Hindlimb muscle (tissue), 1 donor: ENCODE data around the gene PRSS1. TPM values are rescaled to one million over a fixed set of nuclear protein-coding genes. Genes with fewer than 3 reads are reported as not detected.
"Not testable (repeated sequence)": the region's sequence is repeated elsewhere in the genome, so short reads cannot be mapped to it uniquely, and the experiment has no call there.

Experiments
- DNase-seq: peaks from one replicate; pipeline ENCODE4 v3.0.0-alpha.2; 2013
- polyA plus RNA-seq: library from polyadenylated mRNA; unstranded; fragments of 120-200 nt; gene quantifications from one replicate; pipeline ENCODE4 v1.2.1, GENCODE V29; 2013; ENCODE audit not compliant: insufficient read length

Gene PRSS1
- polyA plus RNA-seq, 1 donor = not detected

DNA sequence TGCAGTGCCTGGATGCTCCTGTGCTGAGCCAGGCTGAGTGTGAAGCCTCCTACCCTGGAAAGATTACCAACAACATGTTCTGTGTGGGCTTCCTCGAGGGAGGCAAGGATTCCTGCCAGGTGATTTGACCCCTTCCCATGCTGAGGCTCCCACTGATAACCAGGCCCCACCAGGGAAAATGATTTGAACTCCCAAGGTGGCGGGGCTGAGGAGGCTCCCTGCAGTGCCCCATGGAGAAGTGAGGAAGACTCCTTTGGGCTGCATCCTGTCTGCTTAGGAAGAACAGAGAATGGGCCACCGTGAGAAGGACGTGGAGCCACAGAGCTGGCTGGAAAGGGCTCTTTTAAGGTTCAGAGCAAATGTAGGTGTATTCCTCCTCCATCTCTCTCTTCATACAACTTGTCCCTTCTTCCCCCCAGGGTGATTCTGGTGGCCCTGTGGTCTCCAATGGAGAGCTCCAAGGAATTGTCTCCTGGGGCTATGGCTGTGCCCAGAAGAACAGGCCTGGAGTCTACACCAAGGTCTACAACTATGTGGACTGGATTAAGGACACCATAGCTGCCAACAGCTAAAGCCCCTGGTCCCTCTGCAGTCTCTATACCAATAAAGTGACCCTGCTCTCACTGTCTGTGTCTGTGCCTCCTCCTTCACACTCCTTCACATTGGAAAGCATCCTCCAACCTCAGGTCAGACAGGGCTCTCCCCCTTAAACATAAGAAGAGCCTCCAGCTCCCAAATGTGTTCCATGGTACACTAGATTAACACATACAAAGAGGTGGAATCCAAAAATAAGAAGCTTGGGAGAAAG, 24.9 kb downstream of the PRSS1 start:
- DNase-seq = no peak

DNA sequence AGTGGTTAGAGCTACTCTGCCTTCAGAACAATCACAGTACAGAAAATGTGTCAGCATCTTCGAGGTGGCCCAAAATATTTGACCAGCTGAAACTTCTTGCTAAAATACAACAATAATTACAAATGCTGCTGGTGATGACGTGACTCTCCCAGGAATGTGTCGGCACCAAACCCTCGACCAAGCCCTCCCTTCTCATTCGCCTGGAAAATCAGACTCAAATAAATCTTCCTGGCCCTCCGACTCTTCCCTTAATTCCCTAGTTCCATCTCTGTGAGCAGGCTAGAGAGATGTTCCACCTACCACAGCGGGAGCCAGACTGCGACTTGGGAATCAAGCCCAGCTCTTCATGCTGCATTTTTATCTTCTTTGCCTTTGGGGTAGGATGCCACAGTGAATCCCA, 25.6 kb downstream of the PRSS1 start:
- DNase-seq = no peak

DNA sequence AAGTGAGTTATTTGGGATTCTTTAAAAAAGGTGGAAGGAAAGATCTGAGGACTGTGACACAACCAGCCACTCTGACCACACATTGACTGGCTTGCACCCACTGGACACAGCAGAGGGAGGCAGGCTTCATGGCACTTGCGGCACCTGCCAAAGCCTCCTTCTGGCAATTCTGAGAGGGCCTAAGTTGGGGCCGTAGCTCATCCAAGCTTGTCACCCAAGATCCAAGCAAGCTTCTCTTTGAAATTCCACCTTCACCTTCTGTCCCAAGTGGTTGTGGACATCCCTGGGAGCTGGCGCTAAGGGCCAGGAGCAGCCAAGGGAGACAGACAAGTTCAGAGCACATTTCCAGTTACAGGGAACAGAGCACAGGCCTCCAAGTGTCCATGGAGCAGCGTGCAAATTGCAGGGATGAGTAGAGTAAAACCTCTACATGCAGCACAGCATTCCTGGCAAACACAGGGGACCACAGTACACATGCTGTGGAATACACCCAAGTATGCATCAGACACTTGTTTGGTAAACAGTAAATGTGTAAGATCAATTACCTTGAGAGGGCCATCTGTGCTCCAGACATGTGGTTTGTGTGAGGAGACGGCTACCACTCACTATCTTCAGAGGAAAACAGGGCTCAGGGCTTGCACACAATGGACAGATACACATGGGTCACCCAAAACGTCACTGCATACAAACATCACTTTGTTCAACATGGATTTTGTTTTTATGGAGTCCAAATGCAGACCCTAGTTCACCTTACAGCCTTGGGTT, 26.3 kb downstream of the PRSS1 start:
- not testable (repeated sequence) for DNase-seq

GRCh38 chr7:142776206-142776844, 27.1 kb downstream of the PRSS1 start:
- DNase-seq = no peak

DNA sequence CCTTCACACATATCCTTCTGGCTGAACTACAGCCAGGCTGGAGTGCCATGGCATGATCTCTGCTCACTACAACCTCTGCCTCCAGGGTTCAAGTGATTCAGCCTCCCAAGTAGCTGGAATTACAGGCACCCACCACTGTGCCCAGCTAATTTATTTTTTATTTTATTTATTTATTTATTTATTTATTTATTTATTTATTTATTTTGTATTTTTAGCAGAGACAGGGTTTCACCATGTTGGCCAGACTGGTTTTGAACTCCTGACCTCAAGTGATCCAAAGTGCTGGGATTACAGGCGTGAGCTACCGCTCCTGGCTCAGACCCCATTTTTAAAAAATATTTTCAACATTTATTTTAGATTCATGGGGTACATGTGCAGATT, 27.6 kb downstream of the PRSS1 start:
- DNase-seq = not testable (repeated sequence)

GRCh38 chr7:142777318-142777717, 28.0 kb downstream of the PRSS1 start:
- no peak for DNase-seq

DNA sequence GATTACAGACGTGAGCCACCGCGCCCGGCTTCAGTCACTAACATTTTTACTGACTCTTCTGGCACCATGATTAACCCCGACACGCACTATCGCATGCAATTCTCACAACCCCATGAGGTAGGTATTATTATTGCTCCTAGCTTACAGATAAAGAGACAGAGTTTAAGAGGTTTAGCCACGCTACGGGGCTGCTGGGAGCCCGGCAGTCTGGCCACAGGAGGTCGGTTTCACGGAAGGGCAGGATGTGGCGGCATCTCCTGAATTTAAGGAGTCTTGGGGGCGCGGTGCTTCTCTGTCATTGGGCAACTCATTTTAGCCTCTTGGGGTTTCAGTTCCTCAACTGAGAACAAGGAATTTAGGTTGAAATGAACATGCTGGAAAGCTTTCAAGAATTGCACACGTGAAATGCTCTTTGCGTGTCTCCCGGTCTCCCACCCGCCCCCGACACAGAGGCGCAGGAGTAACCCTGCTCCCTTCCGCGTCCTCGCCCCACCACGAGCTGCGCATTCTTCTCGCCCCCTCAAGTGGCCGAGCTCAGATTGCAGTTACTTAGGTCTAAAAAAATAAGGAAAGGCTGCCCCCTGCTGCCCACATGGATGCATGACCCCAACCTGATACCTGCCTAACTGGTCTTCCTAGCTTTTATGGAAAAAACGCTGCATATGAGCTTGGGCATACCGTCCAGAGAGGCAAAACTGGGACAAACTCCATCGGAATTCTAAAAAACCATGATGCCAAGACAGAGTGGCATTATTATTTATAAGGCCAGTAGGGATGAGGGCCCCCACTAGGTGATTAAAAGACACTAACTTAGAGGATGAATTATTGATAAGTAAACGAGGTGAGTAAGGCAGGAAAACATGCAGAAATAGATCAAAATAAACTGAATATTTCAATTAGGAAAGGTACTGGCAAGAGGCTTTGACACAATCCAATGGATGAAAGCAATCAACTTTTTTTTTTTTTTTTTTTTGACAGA, 33.9 kb downstream of the PRSS1 start:
- DNase-seq = peak; percentile 80

- DNase-seq = no peak
Observed at GRCh38 chr7:142784096-142784495, 34.8 kb downstream of the PRSS1 start.

GRCh38 chr7:142784716-142785115, 35.4 kb downstream of the PRSS1 start:
- DNase-seq = no peak

DNA sequence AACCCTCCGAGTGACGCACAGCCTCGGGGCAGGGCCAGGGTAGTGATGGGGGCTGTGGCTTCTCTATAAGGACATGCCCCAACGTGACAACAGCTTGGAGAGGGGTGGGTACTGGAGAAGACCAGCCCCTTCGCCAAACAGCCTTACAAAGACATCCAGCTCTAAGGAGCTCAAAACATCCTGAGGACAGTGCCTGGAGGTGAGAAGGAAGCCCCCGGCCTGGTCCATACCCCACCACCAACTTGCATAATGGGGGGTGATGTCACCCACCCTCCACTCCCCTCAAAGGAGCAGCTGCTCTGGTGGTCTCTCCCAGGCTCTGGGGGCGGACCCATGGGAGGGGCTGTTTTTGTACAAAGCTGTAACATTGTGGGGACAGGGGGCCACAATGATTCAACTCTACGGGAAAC, 36.6 kb downstream of the PRSS1 start:
- no peak for DNase-seq

DNA sequence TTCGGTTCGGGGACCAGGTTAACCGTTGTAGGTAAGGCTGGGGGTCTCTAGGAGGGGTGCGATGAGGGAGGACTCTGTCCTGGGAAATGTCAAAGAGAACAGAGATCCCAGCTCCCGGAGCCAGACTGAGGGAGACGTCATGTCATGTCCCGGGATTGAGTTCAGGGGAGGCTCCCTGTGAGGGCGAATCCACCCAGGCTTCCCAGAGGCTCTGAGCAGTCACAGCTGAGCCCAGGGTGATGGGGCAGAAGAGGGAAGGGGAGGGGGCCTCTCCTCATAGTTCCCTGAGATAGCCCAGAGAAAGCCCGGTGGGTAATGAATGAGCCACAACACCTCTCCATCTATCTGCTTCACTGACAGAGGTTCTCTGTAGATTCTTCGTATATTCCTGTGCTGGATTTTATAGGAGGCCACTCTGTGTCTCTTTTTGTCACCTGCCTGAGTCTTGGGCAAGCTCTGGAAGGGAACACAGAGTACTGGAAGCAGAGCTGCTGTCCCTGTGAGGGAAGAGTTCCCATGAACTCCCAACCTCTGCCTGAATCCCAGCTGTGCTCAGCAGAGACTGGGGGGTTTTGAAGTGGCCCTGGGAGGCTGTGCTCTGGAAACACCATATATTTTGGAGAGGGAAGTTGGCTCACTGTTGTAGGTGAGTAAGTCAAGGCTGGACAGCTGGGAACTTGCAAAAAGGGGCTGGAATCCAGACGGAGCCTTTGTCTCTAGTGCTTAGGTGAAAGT, 37.9 kb downstream of the PRSS1 start:
- DNase-seq = no peak

DNA sequence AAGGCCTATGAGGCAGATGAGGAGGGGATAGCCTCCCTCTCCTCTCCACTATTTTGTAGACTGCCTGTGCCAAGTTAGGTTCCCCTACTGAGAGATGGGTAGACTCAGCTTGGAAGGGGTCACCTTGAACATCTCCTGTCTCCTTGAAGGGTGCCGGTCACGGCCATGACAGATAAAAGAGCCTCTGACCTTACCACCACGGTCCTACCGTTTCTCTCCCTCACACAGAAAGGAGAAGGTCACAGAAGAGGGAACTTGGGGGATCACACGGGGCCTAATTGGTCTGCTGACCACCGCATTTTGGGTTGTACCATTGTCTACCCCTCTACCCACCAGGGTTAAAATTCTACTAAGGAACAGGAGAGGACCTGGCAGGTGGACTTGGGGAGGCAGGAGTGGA, 38.5 kb downstream of the PRSS1 start:
- no peak for DNase-seq

DNA sequence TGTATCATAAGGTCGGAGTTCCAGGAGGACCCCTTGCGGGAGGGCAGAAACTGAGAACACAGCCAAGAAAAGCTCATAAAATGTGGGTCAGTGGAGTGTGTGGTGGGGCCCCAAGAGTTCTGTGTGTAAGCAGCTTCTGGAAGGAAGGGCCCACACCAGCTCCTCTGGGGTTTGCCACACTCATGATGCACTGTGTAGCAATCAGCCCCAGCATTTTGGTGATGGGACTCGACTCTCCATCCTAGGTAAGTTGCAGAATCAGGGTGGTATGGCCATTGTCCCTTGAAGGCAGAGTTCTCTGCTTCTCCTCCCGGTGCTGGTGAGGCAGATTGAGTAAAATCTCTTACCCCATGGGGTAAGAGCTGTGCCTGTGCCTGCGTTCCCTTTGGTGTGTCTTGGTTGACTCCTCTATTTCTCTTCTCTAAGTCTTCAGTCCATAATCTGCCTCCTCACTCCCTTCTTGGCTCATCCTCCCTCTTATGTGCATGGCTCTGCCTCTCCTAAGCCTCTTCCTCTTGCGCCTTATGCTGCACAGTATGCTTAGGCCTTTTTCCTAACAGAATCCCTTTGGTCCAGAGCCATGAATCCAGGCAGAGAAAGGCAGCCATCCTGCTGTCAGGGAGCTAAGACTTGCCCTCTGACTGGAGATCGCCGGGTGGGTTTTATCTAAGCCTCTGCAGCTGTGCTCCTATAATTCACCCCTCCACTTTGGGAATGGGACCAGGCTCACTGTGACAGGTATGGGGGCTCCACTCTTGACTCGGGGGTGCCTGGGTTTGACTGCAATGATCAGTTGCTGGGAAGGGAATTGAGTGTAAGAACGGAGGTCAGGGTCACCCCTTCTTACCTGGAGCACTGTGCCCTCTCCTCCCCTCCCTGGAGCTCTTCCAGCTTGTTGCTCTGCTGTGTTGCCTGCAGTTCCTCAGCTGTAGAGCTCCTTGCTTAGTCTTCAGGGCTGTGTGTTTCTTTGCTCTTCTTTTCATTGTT, 39.3 kb downstream of the PRSS1 start:
- DNase-seq = no peak

DNA sequence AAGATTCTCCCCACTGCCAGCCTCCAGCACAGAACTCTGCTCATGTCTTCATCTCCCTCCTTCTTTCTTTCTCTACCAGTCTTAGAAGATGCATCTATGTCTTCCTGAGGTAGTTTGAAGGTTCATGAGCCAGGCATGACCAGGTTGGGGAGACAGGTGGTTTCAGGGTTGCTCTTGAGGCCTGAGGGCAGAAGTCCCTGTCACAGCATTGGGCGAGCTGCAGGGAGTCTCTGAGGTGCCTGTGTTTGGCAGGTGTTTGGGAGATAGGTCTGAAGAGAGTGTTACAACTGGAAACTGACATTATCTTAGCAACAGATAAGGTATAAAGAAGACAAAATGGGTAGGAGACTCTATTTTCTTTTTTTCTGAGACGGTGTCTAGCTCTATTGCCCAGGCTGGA, 40.2 kb downstream of the PRSS1 start:
- DNase-seq = no peak

- no peak for DNase-seq
Observed at GRCh38 chr7:142790056-142790455, 40.8 kb downstream of the PRSS1 start.

DNA sequence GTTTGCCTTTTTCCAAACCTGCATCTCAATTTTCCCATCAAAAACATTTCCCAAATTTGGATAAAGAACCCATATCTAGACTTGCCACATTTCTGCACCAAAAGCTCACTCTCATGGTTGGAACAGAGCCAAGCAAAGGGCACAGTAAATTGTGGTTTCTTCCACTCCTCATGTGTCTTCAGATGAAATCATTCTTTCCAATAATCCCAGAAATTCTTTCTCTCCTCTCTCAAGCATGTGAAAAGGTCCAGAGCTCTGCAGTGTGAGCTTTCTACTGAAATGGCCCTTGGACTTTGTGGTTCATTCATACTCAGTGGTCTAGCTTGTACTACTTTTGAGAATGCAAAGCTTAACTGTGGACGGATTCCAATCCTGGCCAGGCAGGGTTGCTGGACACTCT, 41.3 kb downstream of the PRSS1 start:
- no peak for DNase-seq

DNA sequence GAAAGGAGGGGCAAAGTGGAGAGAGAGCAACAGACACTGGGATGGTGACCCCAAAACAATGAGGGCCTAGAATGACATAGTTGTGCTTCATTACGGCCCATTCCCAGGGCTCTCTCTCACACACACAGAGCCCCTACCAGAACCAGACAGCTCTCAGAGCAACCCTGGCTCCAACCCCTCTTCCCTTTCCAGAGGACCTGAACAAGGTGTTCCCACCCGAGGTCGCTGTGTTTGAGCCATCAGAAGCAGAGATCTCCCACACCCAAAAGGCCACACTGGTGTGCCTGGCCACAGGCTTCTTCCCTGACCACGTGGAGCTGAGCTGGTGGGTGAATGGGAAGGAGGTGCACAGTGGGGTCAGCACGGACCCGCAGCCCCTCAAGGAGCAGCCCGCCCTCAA, 42.2 kb downstream of the PRSS1 start:
- no peak for DNase-seq

GRCh38 chr7:142792129-142792528, 42.9 kb downstream of the PRSS1 start:
- no peak for DNase-seq

- DNase-seq = no peak
Observed at GRCh38 chr7:142792593-142792992, 43.3 kb downstream of the PRSS1 start.

GRCh38 chr7:142793156-142793555, 43.9 kb downstream of the PRSS1 start:
- no peak for DNase-seq
